ENCODE data around the gene TFCP2L1. TPM values are rescaled to one million over a fixed set of nuclear protein-coding genes. Genes with fewer than 3 reads are reported as not detected.

TFCP2L1 gene
- total and polyA plus RNA-seq, 4 donors: 0.06 to 1.5 (median 0.36) TPM

GRCh38 chr2:121199281-121200010 lies 85.6 kb downstream of the TFCP2L1 start:
- H3K27me3 ChIP-seq (ENCODE audit: control insufficient read depth in 4 of 4, insufficient read depth in 4 of 4, low read length in 3 of 4): peaks cover 0 to 2% (median 0%) of the 10 kb centered on the region in 4 donors
- TF ChIP-seq GABPA (IDR thresholded peaks at IDR 0.05 in 1 of 2, conservative IDR thresholded peaks at IDR 0.05 in 1 of 2): no peak
- TF ChIP-seq NR2F2 (IDR thresholded peaks at IDR 0.05): no peak
- no peak for TF ChIP-seq CTCF (IDR thresholded peaks at IDR 0.05; ENCODE audit: low read depth, low read length, missing input control)
- TF ChIP-seq RXRA (IDR thresholded peaks at IDR 0.05): no peak
- TF ChIP-seq FOXA2 (IDR thresholded peaks at IDR 0.05): no peak
- no peak for TF ChIP-seq EGR1 (IDR thresholded peaks at IDR 0.05; ENCODE audit: low read depth in 2 of 2)
- no peak for TF ChIP-seq JUND (IDR thresholded peaks at IDR 0.05)
- no peak for TF ChIP-seq ZBTB33 (IDR thresholded peaks at IDR 0.05)
- H3K9ac ChIP-seq (ENCODE audit: low read depth in 1 of 2, low read length in 2 of 2): no peak overlapping the region
- WGBS: 91% methylated on average over 10 of the region's 10 CpGs
- no peak for DNase-seq (ENCODE audit: low spot score)
- no peak overlapping the region for H3K4me3 ChIP-seq (ENCODE audit: low read depth in 1 of 3, low read length in 3 of 3)
- H3K9me3 ChIP-seq (ENCODE audit: control insufficient read depth in 4 of 4, low read length in 3 of 4): no peaks in the 10 kb centered on the region
- no peaks in the 10 kb centered on the region for H3K36me3 ChIP-seq (ENCODE audit: control insufficient read depth in 4 of 4, insufficient read depth in 3 of 4, low read depth in 1 of 4, low read length in 3 of 4)
- no peaks in the 10 kb centered on the region for H3K4me1 ChIP-seq (ENCODE audit: control insufficient read depth in 4 of 4, insufficient read depth in 4 of 4, low read length in 3 of 4)
- no peak overlapping the region for H3K27ac ChIP-seq (ENCODE audit: low read depth in 1 of 2, low read length in 2 of 2)

- 76% methylated on average over 19 of the region's 19 CpGs for WGBS
- H3K4me1 ChIP-seq (ENCODE audit: control insufficient read depth in 4 of 4, insufficient read depth in 4 of 4, low read length in 3 of 4): no peaks in the 10 kb centered on the region
- TF ChIP-seq RXRA (IDR thresholded peaks at IDR 0.05): no peak
- no peak for TF ChIP-seq ZBTB33 (IDR thresholded peaks at IDR 0.05)
- TF ChIP-seq NR2F2 (IDR thresholded peaks at IDR 0.05): no peak
- no peak for TF ChIP-seq ATF3 (IDR thresholded peaks at IDR 0.05)
- no peak for TF ChIP-seq RAD21 (IDR thresholded peaks at IDR 0.05)
- no peak for TF ChIP-seq YY1 (IDR thresholded peaks at IDR 0.05)
- peaks cover 0 to 2% (median 0%) of the 10 kb centered on the region in 4 donors for H3K27me3 ChIP-seq (ENCODE audit: control insufficient read depth in 4 of 4, insufficient read depth in 4 of 4, low read length in 3 of 4)
- no peaks in the 10 kb centered on the region for H3K36me3 ChIP-seq (ENCODE audit: control insufficient read depth in 4 of 4, insufficient read depth in 3 of 4, low read depth in 1 of 4, low read length in 3 of 4)
- DNase-seq (ENCODE audit: low spot score): no peak
- H3K4me3 ChIP-seq (ENCODE audit: low read depth in 1 of 3, low read length in 3 of 3): no peak overlapping the region
- peak overlapping the region in 1 of 2 donors; percentile 36 for H3K27ac ChIP-seq (ENCODE audit: low read depth in 1 of 2, low read length in 2 of 2)
- H3K9me3 ChIP-seq (ENCODE audit: control insufficient read depth in 4 of 4, low read length in 3 of 4): no peaks in the 10 kb centered on the region
- H3K9ac ChIP-seq (ENCODE audit: low read depth in 1 of 2, low read length in 2 of 2): no peak overlapping the region
Observed at GRCh38 chr2:121197369-121198091, 87.5 kb downstream of the TFCP2L1 start.

All from liver (tissue), 9 donors.